Parathyroid adenoma (tissue), 2 donors: ENCODE measurements around the gene DES.

Experiments
- H2AFZ ChIP-seq: fragments of 300-600 bp; sonication (generic); one replicate; pipeline ENCODE4 v1.7.0; 2017; ENCODE audit warnings: antibody characterized with exemption, mild to moderate bottlenecking
- H3K27ac ChIP-seq: fragments of 300-600 bp; sonication (generic); one replicate; pipeline ENCODE4 v1.7.0; 2017
- H3K27me3 ChIP-seq: fragments of 300-600 bp; sonication (generic); one replicate; pipeline ENCODE4 v1.7.0; 2017; ENCODE audit warnings: low read length; ENCODE audit not compliant: control insufficient read depth, insufficient read depth
- H3K36me3 ChIP-seq: fragments of 300-600 bp; sonication (generic); one replicate; pipeline ENCODE4 v1.7.0; 2017; ENCODE audit warnings: low read length; ENCODE audit not compliant: control insufficient read depth, insufficient read depth
- H3K4me1 ChIP-seq: fragments of 300-600 bp; sonication (generic); one replicate; pipeline ENCODE4 v1.7.0; 2017; ENCODE audit warnings: control low read depth
- H3K4me2 ChIP-seq: fragments of 300-600 bp; sonication (generic); one replicate; pipeline ENCODE4 v1.7.0; 2017; ENCODE audit warnings: low read length
- H3K4me3 ChIP-seq: fragments of 300-600 bp; sonication (generic); one replicate; pipeline ENCODE4 v1.7.0; 2017; ENCODE audit warnings: low read depth, low read length
- H3K79me2 ChIP-seq: fragments of 300-600 bp; sonication (generic); one replicate; pipeline ENCODE4 v1.7.0; 2017; ENCODE audit warnings: control low read depth
- H3K9ac ChIP-seq: fragments of 300-600 bp; sonication (generic); one replicate; pipeline ENCODE4 v1.7.0; 2017; ENCODE audit warnings: mild to moderate bottlenecking
- H3K9me3 ChIP-seq: fragments of 300-600 bp; sonication (generic); one replicate; pipeline ENCODE4 v1.7.0; 2017; ENCODE audit warnings: low read length; ENCODE audit not compliant: control insufficient read depth
- TF ChIP-seq, protein P1 (sequence below): fragments of 300-600 bp; sonication (generic); IDR thresholded peaks from one replicate; pipeline ENCODE4 v1.7.0; 2017; ENCODE audit warnings: antibody characterized with exemption, mild to moderate bottlenecking
- donor health status: primary hyperparathyroidism.

The DES gene

DNA sequence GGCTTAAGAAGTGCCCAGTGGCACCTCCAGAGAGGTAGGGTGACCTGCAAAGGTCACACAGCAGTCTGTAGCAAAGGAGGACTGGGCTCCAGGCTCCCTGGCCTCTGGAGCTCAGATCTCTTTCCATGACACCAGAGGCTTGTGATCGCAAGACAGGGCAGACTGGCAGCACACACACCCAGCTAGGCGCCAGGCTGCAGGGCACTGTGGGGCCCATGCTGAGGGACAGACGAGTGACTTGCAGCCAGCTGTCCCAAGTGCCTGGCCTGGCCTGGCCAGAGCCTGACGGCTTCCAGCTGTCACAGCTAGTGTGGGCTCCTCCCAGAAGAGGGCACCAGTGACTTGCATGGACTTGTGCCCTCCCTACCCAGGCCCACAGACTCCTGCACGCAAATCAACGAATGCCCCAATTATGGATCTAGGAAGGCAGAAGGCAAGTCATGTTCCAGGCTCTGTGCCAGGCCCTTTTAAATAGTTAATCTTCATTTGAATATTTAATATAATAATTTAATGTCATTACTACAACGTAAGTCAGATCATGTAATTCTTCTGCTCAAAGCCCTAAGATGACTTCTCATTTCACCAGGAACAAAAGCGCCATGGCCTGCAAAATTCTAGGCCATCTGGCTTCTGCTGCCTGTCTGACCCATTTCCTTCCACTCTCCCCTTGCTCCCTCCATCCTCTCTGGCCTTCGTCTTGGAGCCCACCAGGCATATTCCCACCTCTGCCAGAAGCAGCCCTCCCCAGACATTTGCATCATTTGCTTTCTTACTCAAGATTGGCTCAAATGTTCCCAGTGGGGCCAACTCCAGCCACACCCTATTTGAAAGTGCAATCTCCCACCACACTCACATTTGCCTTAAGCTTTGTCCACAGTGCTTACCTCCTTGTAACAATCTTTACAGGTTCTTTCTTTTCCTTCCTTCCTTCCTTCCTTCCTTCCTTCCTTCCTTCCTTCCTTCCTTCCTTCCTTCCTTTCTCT lies 12.7 kb downstream of the DES start:
- Histone ChIP-seq H3K9me3 (no peaks in the 10 kb centered on the region), H3K27me3 (no peaks in the 10 kb centered on the region), H2AFZ (peak overlapping the region; percentile 66), H3K36me3 (no peaks in the 10 kb centered on the region), H3K4me1 (peaks cover 12% of the 10 kb centered on the region), H3K9ac (no peak overlapping the region), H3K27ac (no peak overlapping the region), H3K4me2 (no peak overlapping the region), H3K4me3 (no peak overlapping the region), H3K79me2 (no peaks in the 10 kb centered on the region)
- TF ChIP-seq, protein P1, sequence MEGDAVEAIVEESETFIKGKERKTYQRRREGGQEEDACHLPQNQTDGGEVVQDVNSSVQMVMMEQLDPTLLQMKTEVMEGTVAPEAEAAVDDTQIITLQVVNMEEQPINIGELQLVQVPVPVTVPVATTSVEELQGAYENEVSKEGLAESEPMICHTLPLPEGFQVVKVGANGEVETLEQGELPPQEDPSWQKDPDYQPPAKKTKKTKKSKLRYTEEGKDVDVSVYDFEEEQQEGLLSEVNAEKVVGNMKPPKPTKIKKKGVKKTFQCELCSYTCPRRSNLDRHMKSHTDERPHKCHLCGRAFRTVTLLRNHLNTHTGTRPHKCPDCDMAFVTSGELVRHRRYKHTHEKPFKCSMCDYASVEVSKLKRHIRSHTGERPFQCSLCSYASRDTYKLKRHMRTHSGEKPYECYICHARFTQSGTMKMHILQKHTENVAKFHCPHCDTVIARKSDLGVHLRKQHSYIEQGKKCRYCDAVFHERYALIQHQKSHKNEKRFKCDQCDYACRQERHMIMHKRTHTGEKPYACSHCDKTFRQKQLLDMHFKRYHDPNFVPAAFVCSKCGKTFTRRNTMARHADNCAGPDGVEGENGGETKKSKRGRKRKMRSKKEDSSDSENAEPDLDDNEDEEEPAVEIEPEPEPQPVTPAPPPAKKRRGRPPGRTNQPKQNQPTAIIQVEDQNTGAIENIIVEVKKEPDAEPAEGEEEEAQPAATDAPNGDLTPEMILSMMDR, result peak; percentile 42

GRCh38 chr2:219433666-219434467 lies 15.7 kb downstream of the DES start:
- H3K4me1 ChIP-seq, result peaks cover 12% of the 10 kb centered on the region
- H2AFZ ChIP-seq, result peak overlapping the region; percentile 96
- no peak overlapping the region for H3K4me3 ChIP-seq
- H3K79me2 ChIP-seq, result no peaks in the 10 kb centered on the region
- H3K27me3 ChIP-seq, result no peaks in the 10 kb centered on the region
- TF ChIP-seq, protein P1, result no peak
- H3K27ac ChIP-seq, result no peak overlapping the region
- H3K36me3 ChIP-seq, result no peaks in the 10 kb centered on the region
- H3K4me2 ChIP-seq, result no peak overlapping the region
- no peak overlapping the region for H3K9ac ChIP-seq
- H3K9me3 ChIP-seq, result no peaks in the 10 kb centered on the region

- no peak overlapping the region for H3K9ac ChIP-seq
- no peaks in the 10 kb centered on the region for H3K79me2 ChIP-seq
- H3K27ac ChIP-seq, result no peak overlapping the region
- peaks cover 12% of the 10 kb centered on the region for H3K4me1 ChIP-seq
- TF ChIP-seq, protein P1, result no peak
- H3K36me3 ChIP-seq, result no peaks in the 10 kb centered on the region
- H3K4me3 ChIP-seq, result no peak overlapping the region
- no peak overlapping the region for H3K4me2 ChIP-seq
- no peaks in the 10 kb centered on the region for H3K27me3 ChIP-seq
- peak overlapping the region; percentile 96 for H2AFZ ChIP-seq
- no peaks in the 10 kb centered on the region for H3K9me3 ChIP-seq
These were observed 16.2 kb downstream of the DES start for GRCh38 chr2:219434468-219434717.

- H3K36me3 ChIP-seq, result no peaks in the 10 kb centered on the region
- peaks cover 12% of the 10 kb centered on the region for H3K4me1 ChIP-seq
- H3K9ac ChIP-seq, result no peak within 1 kb of the TSS
- peak within 1 kb of the TSS; percentile 57 for H3K4me2 ChIP-seq
- H3K79me2 ChIP-seq, result no peaks in the 10 kb centered on the region
- H3K27ac ChIP-seq, result no peak within 1 kb of the TSS
- H3K9me3 ChIP-seq, result no peaks in the 10 kb centered on the region
- TF ChIP-seq, protein P1, result no peak
- no peaks in the 10 kb centered on the region for H3K27me3 ChIP-seq
- peak within 1 kb of the TSS; percentile 96 for H2AFZ ChIP-seq
- H3K4me3 ChIP-seq, result no peak within 1 kb of the TSS
These were observed 16.7 kb downstream of the DES start, which contains the start of gene SPEG for GRCh38 chr2:219434718-219435525. TSS of gene SPEG (plus strand) at chr2:219434843. CDS start at chr2:219434978, 135 bp downstream.
